ENCODE data around the gene ERMN. TPM values are rescaled to one million over a fixed set of nuclear protein-coding genes. Genes with fewer than 3 reads are reported as not detected.
"Not testable (repeated sequence)": the region's sequence is repeated elsewhere in the genome, so short reads cannot be mapped to it uniquely, and the experiment has no call there.

The ERMN gene
- total RNA-seq, 1 donor from 2014 or later = 0.10 TPM

- no peak for DNase-seq
Observed at GRCh38 chr2:157292853-157293252, 32.8 kb downstream of the ERMN start.

GRCh38 chr2:157291018-157291417, 34.6 kb downstream of the ERMN start:
- no peak for DNase-seq

- no peak for DNase-seq
Observed at GRCh38 chr2:157290525-157290924, 35.1 kb downstream of the ERMN start.

- DNase-seq = no peak
Observed at GRCh38 chr2:157287160-157287559, 38.5 kb downstream of the ERMN start.

- no peak for DNase-seq
Observed at GRCh38 chr2:157283468-157283867, 42.2 kb downstream of the ERMN start.

GRCh38 chr2:157281316-157281715, 44.3 kb downstream of the ERMN start:
- DNase-seq = no peak

GRCh38 chr2:157279311-157279710, 46.3 kb downstream of the ERMN start:
- not testable (repeated sequence) for DNase-seq

- DNase-seq = no peak
Observed at GRCh38 chr2:157271590-157272203, 53.9 kb downstream of the ERMN start.

GRCh38 chr2:157269922-157270321, 55.7 kb downstream of the ERMN start:
- DNase-seq = no peak

- DNase-seq = no peak
Observed at GRCh38 chr2:157269060-157269459, 56.6 kb downstream of the ERMN start.

Other genes starting within 250 kb of the ERMN start
- gene GALNT5, start 68.1 kb downstream of the ERMN start, total RNA-seq = 8.3 TPM
- 8.2 TPM for gene CYTIP, start 118.3 kb upstream of the ERMN start, total RNA-seq